Activated T-helper 17 cell treated with anti-CD3 and anti-CD28 coated beads, Interleukin-2, amount 50 U/mL, for 72 hours (primary cell): ENCODE results near the gene ADD3. TPM values are rescaled to one million over a fixed set of nuclear protein-coding genes. Genes with fewer than 3 reads are reported as not detected.
A peak's percentile ranks its signal among the peaks of the same experiment; 100 is the strongest.

Source experiments
- ATAC-seq: fragments of 150-1000 bp; cut with Tn5 transposase; replicated peaks from 2 replicates; pipeline ENCODE4 v1.10.0; 2021; ENCODE audit warnings: mild to moderate bottlenecking, moderate library complexity
- H3K27ac Mint-ChIP-seq: one replicate; pipeline ENCODE4 v1.8.0; 2022; ENCODE audit warnings: mixed read lengths
- H3K27me3 Mint-ChIP-seq: one replicate; pipeline ENCODE4 v1.8.0; 2022; ENCODE audit warnings: mixed read lengths
- H3K36me3 Mint-ChIP-seq: one replicate; pipeline ENCODE4 v1.8.0; 2022; ENCODE audit warnings: low read depth, mild to moderate bottlenecking, mixed read lengths
- H3K4me1 Mint-ChIP-seq: one replicate; pipeline ENCODE4 v1.8.0; 2022; ENCODE audit warnings: mixed read lengths
- H3K4me3 Mint-ChIP-seq: one replicate; pipeline ENCODE4 v1.8.0; 2022; ENCODE audit warnings: mild to moderate bottlenecking, mixed read lengths
- H3K9me3 Mint-ChIP-seq: one replicate; pipeline ENCODE4 v1.8.0; 2022; ENCODE audit warnings: mixed read lengths
- total RNA-seq, 2 donors: library from RNA; stranded (reverse); gene quantifications; one replicate each; pipeline ENCODE4 v1.2.3, GENCODE V29; 2022

Gene ADD3, protein sequence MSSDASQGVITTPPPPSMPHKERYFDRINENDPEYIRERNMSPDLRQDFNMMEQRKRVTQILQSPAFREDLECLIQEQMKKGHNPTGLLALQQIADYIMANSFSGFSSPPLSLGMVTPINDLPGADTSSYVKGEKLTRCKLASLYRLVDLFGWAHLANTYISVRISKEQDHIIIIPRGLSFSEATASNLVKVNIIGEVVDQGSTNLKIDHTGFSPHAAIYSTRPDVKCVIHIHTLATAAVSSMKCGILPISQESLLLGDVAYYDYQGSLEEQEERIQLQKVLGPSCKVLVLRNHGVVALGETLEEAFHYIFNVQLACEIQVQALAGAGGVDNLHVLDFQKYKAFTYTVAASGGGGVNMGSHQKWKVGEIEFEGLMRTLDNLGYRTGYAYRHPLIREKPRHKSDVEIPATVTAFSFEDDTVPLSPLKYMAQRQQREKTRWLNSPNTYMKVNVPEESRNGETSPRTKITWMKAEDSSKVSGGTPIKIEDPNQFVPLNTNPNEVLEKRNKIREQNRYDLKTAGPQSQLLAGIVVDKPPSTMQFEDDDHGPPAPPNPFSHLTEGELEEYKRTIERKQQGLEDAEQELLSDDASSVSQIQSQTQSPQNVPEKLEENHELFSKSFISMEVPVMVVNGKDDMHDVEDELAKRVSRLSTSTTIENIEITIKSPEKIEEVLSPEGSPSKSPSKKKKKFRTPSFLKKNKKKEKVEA
- total RNA-seq = 100 to 1,000 TPM; 115 to 119 TPM

DNA sequence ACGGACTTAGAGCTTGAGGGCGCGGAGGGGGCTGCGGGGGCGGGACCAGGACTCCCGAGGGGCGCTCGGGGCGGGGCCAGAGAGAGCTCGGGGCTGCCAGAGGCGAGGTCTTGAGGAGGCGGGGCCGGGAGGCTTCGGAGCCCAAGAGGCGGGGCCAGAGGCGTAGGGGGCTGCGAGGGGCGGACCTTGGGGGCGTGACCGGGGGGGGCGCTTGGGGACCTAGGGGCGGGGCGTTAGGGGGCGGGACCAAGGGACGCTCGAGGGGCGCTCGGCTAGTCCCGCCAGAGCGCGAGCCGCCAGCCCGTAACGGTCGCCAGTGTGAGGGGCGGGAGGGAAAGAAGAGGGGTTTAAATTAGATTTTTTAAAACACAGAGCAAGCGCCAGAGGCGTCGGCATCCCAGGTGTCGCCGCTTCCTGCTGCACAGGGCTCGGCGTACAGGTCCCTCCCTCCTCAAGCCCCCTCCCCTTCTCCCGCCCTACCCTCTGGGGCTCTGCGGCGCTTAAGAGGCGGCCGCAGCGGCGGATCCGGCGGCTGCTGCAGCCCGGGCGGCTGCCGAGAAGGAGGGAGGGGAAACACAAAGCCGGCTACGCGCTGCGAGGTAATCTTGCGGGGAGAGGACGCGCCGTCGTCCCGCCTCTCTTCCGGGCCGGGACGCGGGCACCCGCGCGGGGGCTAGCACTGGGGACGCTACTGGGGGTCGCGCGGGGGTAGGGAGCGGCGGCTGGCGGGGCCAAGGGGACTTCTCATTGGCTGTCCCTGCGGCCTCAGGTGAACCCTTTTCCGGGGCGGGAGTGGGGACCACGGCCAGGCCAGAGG, at the start of gene ADD3:
Gene ADD3 (plus strand): TSS at position 284 of the 817 bp plus-strand sequence. CDS start 92,670 bp downstream, outside the sequence.
- Mint-ChIP-seq H3K4me3 (no peak within 1 kb of the TSS), H3K4me1 (no peaks in the 10 kb centered on the region), H3K27ac (peak within 1 kb of the TSS; percentile 79), H3K27me3 (no peaks in the 10 kb centered on the region), H3K9me3 (no peaks in the 10 kb centered on the region), H3K36me3 (peaks cover 5% of the 10 kb centered on the region)
- peak; percentile 56 for ATAC-seq

DNA sequence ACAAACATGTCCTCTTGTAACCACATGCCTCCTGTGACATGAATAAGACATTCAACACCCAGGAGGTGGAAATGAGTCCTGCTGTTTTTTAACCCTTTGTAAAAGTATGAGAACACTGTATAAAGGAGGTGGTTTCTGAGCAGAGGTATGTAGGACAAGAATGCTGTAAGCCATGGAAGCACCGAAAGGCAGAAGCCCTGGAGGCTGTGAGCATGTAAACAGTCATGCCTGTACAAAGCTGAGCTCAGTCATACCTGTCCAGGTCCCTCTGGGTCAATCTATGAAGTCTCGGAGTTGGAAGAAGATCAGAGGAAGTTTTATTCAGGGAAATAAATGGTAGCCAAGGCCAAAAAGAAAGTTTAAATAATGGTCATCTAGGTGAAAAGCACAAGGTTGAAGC, 49.7 kb upstream of the ADD3 start:
- no peaks in the 10 kb centered on the region for H3K36me3 Mint-ChIP-seq
- H3K9me3 Mint-ChIP-seq = no peaks in the 10 kb centered on the region
- no peak overlapping the region for H3K4me3 Mint-ChIP-seq
- no peaks in the 10 kb centered on the region for H3K27me3 Mint-ChIP-seq
- ATAC-seq = no peak
- H3K27ac Mint-ChIP-seq = peak overlapping the region; percentile 4
- H3K4me1 Mint-ChIP-seq = peaks cover 3% of the 10 kb centered on the region

DNA sequence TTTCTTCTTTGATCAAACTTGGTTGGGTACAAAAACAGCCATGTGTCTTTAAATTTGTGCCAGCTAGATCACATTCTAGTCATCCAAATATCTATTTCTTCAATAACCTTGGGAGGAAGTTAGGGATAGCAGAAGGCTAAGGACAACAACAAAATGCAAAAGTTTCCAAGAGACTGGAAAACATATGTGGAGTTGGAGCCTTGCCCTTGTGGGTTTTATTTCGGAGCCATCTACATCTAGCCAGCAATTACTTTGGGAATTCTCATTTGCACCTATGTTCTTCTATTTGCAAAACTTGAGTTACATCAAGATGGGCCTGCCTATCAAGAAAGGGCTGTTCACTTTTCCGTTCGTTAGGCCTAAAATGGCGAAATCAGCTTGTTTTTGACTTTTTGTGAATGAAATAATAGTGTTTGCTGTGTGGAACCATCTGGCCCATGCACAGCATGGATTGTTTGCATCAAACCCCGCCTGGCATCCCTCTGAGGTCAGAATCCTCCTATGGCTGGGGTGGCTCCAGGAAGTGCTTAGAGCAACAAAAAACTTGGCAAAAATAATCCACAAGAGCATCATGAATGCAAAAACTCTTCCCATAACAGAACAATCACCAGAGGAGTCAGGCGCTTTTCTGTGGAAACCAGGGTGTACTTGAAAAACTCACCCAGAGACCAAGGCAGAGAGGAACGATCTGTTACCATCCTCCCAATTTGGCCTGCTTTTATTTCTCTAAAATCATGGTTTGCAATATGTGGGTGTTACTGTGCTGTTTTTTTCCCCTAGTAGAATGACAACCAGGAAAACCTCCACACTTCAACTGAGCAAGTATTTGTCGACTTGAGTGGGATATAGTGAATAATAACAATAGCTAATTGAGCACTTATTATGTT, 48.3 kb upstream of the ADD3 start:
- Mint-ChIP-seq H3K4me1 (no peaks in the 10 kb centered on the region), H3K9me3 (no peaks in the 10 kb centered on the region), H3K27me3 (no peaks in the 10 kb centered on the region), H3K4me3 (no peak overlapping the region), H3K27ac (no peak overlapping the region), H3K36me3 (no peaks in the 10 kb centered on the region)
- no peak for ATAC-seq

DNA sequence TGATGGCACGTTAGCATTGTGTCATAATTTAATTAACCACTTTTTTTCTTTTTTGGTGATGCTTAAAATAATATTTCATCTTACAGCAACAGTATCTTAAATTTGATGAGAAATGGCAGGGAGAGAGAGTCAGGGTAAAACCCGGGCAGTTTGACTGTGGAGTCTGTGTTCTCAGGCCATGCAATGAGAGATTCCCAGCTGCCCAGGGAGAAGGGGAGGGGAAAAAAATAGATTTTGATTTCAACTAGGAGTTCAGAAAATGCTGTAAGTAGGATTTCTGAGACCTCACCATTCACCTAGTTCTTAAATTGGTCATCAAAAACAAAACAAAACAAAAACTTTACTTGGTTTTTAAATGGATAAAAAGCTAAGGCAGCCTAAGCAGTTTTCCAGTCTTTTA, 47.1 kb upstream of the ADD3 start:
- Mint-ChIP-seq H3K36me3 (no peaks in the 10 kb centered on the region), H3K27me3 (no peaks in the 10 kb centered on the region), H3K4me3 (no peak overlapping the region), H3K27ac (no peak overlapping the region), H3K9me3 (no peaks in the 10 kb centered on the region), H3K4me1 (no peaks in the 10 kb centered on the region)
- ATAC-seq = no peak

DNA sequence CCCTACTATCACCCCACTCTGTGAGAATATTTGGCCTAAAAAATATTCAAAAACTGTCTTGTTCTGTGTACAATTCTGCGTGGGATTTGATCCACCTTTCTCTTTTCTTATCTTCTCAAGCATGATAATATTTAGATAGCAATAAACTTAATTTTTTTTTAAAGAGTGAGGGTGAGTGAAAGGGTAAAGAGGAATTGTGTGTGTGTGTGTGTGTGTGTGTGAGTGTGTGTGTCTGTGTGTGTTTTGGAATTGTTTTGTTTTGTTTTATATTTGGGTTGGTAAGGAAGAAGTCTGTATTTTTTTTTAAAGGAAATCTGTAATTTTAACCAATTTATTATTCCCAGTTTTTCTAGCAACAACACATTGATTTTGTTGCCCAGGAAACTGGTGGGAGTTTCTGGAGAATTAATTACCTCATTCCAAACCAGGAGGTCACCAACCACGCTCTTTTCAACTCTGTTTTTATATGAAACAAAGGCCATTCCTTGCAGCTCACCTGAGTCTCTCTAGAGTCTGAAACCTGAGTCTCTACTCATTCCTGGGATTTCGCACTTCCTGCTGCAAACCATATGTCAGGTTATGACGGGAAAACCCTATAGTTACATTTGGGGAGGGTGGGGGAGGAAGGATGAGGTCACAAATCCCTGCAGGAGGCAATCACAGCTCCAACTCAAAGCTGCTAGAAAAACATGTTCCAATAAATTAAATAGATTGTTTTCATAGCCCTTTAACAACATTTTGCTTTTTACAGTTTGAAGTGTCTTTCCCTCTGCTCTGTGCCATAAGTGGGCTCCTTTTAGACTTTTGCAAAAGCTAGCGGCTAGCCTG, 46.4 kb upstream of the ADD3 start:
- Mint-ChIP-seq H3K27ac (no peak overlapping the region), H3K27me3 (no peaks in the 10 kb centered on the region), H3K4me1 (no peaks in the 10 kb centered on the region), H3K36me3 (no peaks in the 10 kb centered on the region), H3K9me3 (no peaks in the 10 kb centered on the region), H3K4me3 (no peak overlapping the region)
- ATAC-seq = no peak

DNA sequence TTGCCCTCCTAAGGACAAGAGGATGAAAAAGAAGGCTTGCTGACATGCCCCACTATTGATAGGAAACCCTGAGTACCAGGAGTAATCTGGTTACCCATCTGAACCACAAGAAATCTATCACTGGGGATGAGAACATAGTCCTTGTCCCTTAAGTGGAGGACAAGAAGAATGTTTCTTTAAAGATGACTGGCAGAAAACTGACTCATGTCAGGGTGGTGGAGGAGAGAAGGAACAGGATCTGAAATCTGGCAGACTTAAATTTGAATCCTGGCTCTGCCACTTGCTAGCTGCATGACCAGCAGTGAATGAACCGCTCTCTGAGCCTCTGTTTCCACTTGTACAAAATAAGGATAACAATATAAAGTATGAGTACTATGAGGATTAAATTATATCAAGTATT, 45.5 kb upstream of the ADD3 start:
- Mint-ChIP-seq H3K27ac (no peak overlapping the region), H3K36me3 (no peaks in the 10 kb centered on the region), H3K4me1 (no peaks in the 10 kb centered on the region), H3K9me3 (no peaks in the 10 kb centered on the region), H3K4me3 (no peak overlapping the region), H3K27me3 (no peaks in the 10 kb centered on the region)
- ATAC-seq = peak; percentile 45

DNA sequence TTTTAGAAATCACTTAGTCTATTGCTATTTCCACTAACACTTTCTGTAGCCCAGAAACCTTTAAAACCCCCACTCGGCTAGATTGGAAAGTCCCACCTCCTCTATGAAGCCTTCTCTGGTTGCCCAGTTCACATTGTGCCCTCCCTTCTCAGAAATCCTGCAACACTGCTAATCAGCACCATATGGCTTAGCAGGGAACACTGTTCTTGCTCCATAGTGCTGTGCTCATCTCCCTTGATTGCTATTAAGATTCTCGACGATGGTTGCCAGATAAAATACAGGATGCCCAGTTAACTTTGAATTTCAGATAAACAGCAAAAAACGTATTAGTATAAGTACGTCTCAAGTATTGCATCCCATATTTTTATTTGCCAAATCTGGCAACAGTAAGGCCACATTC, 44.3 kb upstream of the ADD3 start:
- Mint-ChIP-seq H3K36me3 (no peaks in the 10 kb centered on the region), H3K4me1 (no peaks in the 10 kb centered on the region), H3K4me3 (no peak overlapping the region), H3K9me3 (no peaks in the 10 kb centered on the region), H3K27me3 (no peaks in the 10 kb centered on the region), H3K27ac (no peak overlapping the region)
- no peak for ATAC-seq

DNA sequence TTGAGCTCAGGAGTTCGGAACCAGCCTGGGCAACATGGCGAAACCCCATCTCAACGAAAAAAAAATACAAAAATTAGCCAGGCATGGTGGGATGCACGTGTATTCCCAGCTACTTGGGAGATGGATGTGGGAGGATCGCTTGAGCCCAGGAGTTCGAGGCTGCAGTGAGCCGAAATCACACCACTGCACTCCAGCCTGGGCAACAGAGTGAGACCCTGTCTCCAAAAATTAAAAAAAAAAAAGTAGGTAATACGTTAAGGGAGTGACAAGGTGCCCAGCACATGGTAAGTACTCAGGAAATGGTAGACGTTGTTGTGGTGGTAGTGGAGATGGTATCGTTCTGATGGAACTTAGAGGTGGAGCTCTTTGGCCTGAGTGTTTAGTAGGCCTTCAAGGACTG, 43.5 kb upstream of the ADD3 start:
- H3K9me3 Mint-ChIP-seq = no peaks in the 10 kb centered on the region
- no peak for ATAC-seq
- H3K4me3 Mint-ChIP-seq = no peak overlapping the region
- H3K27ac Mint-ChIP-seq = no peak overlapping the region
- H3K27me3 Mint-ChIP-seq = peaks cover 4% of the 10 kb centered on the region
- H3K4me1 Mint-ChIP-seq = no peaks in the 10 kb centered on the region
- H3K36me3 Mint-ChIP-seq = no peaks in the 10 kb centered on the region

DNA sequence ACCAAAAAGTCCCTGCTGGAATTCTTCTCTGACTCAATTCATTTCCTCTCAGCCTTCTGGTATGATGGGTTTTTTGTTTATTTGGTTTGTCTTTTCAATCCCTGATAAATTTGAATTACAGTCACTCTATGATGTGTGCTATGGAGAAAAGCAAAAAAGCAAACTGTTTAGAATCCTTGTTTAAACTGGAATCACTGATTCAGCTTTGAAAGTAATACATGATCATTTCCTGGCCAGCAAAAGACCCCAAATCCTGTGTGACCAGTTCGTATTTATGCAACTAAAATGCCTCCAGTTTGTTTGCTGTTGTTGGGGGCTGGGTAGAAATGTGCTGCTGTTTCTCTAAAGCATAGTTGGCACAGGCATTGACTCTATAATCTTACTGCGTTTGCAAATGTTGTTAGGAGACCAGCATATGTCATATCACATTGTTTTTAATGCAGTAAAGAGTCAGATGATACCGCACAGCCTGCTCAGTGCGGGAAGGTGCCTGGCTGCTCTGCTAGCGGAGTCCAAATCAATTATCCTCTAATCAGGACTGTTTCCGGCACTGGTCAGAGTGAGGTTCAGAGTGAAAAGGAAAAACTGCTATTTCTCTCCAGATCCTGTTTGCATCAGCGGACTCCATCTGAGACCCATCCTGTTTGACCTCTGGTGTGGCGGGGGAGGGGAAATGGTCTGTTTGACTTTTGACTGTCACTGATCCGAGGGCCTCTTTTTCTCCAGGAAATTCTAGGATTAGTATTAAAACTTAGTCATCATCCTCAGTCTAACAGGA, 40.6 kb upstream of the ADD3 start:
- Mint-ChIP-seq H3K9me3 (no peaks in the 10 kb centered on the region), H3K4me1 (no peaks in the 10 kb centered on the region), H3K4me3 (no peak overlapping the region), H3K36me3 (no peaks in the 10 kb centered on the region), H3K27ac (no peak overlapping the region), H3K27me3 (peaks cover 4% of the 10 kb centered on the region)
- no peak for ATAC-seq

DNA sequence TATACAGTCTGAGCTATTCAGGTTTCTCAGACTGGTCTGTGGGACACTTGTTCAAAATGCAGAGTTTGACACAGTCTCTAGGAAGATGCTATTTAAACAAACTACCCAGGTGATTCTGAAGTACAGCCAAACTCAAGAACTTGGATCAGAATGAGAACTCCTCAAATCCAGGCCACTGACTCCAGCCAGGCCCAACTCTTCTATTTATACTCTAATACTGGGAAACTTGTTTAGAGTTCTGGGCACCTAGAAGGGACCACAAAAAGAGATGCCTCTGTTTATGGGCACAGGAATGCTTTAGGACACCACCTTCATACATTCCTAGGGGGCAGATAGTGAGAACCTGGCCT, 40.1 kb upstream of the ADD3 start:
- no peaks in the 10 kb centered on the region for H3K36me3 Mint-ChIP-seq

DNA sequence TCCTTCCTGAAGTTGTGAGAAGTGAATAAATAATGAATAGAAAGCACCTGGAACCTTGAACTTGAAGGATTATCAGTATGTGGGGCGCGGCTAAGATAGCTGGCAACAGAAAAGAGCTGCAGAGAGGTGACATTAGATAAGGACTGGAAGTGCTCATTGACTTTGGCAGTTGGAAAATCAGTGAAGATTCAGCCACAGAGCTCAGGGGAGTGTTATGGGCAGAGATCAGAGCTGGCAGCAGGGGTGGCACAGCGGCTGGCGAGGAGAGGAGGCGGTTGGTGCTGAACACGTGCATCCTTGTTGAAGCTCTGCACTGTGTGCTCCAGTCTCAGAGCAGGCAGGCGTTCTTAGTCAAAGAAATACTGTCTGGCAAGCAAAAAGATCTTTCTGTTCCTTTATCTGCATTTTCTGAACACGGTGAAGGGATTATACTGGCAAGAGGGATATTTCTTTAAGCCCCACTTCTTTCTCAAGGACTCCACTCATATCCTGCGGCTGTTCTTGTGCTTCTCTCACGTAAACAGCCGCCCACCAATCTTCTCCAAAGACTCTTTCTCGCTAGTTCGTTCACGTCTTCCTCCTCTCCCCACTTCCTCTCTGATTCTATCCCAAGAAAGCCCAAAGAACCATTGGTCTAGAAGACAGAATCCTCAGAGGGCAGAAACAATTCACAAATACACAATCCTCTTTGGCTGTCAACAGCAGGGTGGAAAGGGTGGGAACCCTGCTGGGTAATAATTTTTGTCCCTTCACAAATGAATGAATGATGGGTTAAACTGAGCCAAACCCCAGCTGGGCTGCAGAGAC, 38.6 kb upstream of the ADD3 start:
- Mint-ChIP-seq H3K4me1 (no peaks in the 10 kb centered on the region), H3K9me3 (no peaks in the 10 kb centered on the region), H3K27me3 (peaks cover 4% of the 10 kb centered on the region), H3K36me3 (no peaks in the 10 kb centered on the region), H3K27ac (no peak overlapping the region), H3K4me3 (no peak overlapping the region)
- no peak for ATAC-seq

More for the DNA sequence above, 40.1 kb upstream of the ADD3 start:
- no peak overlapping the region for H3K4me3 Mint-ChIP-seq
- ATAC-seq = no peak
- no peak overlapping the region for H3K27ac Mint-ChIP-seq
- H3K9me3 Mint-ChIP-seq = no peaks in the 10 kb centered on the region
- H3K4me1 Mint-ChIP-seq = no peaks in the 10 kb centered on the region
- peaks cover 4% of the 10 kb centered on the region for H3K27me3 Mint-ChIP-seq

DNA sequence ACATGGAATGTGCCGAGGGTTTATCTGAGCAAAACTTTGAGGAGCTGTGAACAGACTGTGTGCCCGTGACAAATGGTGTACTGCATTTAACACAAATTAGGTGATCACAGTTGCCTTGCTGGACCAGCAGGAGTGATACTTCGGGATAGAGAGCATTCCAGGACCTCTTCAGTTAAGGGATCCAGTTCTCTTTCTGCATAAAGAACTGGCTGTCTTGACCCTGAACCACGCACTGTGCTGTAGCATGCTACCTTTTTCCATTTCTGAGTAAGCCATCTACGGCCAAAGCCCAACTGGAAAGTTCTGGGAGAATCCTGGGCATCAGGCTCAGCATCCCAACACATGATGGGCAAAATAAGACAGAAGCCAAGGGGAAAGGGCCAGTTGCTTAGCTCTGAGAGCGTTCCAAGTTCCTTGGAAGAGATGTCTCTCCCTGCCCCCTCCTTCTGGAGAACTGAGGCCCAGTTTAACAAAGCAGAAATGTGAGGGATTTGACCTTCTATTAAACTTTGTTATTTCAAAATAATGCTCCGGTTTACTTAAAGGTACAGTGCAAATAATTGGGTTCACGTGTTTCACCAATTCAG, 37.9 kb upstream of the ADD3 start:
- no peaks in the 10 kb centered on the region for H3K4me1 Mint-ChIP-seq
- H3K9me3 Mint-ChIP-seq = no peaks in the 10 kb centered on the region
- no peaks in the 10 kb centered on the region for H3K36me3 Mint-ChIP-seq
- H3K4me3 Mint-ChIP-seq = no peak overlapping the region
- H3K27me3 Mint-ChIP-seq = peaks cover 4% of the 10 kb centered on the region
- no peak overlapping the region for H3K27ac Mint-ChIP-seq
- ATAC-seq = no peak
